COLO668 (cell line): ENCODE data around the gene C1orf141.
"Not testable (repeated sequence)": the region's sequence is repeated elsewhere in the genome, so short reads cannot be mapped to it uniquely, and the experiment has no call there.

Experiments used
- DNase-seq: peaks from one replicate; lab custom pipeline; 2025; ENCODE audit not compliant: unreplicated experiment; lab: John Stamatoyannopoulos, UW

C1orf141 gene

GRCh38 chr1:67143966-67144365 lies 9.2 kb upstream of the C1orf141 start:
- no peak for DNase-seq

DNA sequence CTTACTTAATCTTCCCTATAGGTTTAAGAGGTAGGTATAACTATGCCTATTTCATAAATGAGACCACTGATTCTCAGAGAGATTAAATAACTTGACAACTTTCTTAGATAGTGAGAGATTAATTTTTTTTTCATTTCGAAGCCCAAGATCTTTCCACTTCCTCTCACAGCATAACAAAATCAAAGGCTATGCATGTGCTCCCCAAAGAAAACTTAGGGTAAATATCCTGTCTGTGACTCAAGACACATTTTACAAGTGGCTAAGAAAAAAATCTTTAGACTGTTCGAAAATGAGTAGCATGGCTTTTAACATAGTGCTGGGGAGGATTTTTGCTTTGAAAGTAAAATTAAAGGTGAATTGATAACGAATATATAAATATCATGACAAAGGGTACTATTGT lies 8.2 kb upstream of the C1orf141 start:
- DNase-seq = no peak

DNA sequence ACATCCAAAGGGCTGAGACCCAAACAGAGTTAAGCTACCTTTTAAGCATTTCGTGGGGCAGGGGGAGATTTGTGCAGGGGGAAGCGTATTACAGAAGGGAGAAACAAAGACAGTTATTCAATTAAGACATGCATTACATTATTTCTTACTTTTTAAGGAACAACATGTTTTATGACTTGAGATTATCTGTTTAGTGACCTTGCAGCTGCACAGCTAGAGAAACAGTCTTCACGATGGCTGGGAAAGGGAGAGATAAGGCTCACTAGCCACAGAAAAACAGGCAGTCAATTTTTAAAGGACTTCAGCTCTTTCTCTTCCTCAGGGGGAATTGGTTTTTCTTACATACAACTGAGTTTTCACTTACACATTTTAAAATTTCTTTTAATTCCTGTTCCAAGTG lies 7.1 kb upstream of the C1orf141 start:
- not testable (repeated sequence) for DNase-seq

GRCh38 chr1:67140460-67140859 lies 5.7 kb upstream of the C1orf141 start:
- DNase-seq = no peak

DNA sequence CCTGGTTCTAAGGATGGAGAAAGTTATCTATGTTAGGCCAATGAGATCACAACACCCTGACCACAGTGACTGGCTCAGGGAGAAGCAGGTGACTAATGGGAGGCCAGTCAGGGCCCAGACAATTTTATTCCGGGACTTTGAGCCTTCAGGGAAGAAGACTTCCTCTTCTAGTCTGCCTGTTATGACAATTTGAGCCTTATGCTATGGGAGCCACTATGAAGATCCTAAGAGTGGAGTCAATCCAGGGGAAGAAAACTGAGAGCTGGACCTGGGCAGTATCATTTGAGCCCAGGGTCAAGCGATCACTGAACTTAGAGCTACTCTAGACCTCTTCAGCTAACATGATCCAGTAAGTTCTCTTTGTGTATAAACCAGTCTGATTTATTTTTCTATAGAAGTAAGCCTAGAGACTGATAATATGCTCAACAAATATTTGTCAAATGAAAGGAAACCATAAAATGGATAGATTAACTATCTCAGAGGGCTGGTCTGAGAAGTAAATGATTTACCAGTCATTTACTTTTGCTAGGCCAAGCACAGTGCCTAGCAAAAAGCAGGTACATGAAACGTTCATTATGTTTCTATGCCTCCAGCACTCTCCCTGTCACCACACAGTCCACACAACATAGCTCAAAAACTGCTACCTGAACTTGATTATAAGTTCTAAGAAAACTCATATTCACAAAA lies 4.2 kb upstream of the C1orf141 start:
- DNase-seq = peak; percentile 52

- no peak for DNase-seq
Observed at GRCh38 chr1:67137307-67137753, 2.6 kb upstream of the C1orf141 start.

GRCh38 chr1:67135354-67135753 lies 584 bp upstream of the C1orf141 start:
- no peak for DNase-seq

GRCh38 chr1:67133177-67133576 lies 1.6 kb downstream of the C1orf141 start:
- DNase-seq = no peak

GRCh38 chr1:67130673-67131072 lies 4.1 kb downstream of the C1orf141 start:
- DNase-seq = no peak

DNA sequence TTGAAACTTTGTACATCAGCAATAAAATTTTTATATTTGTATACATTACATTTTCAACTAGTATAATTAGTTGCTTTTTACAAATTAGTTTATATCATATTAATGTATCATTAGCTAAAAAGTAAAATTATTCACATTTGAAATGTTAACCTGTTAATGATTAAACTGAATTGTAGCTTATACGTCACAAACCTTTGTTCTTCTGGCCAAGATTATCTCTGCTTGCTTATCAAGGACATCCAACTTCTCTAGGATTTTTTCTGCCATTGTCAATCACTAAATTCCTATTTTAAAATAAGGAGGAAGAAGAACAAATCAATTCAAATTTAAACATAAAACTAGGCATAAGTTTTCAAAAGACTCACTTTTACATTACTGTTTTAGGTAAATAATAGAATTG lies 7.8 kb downstream of the C1orf141 start:
- DNase-seq = no peak

DNA sequence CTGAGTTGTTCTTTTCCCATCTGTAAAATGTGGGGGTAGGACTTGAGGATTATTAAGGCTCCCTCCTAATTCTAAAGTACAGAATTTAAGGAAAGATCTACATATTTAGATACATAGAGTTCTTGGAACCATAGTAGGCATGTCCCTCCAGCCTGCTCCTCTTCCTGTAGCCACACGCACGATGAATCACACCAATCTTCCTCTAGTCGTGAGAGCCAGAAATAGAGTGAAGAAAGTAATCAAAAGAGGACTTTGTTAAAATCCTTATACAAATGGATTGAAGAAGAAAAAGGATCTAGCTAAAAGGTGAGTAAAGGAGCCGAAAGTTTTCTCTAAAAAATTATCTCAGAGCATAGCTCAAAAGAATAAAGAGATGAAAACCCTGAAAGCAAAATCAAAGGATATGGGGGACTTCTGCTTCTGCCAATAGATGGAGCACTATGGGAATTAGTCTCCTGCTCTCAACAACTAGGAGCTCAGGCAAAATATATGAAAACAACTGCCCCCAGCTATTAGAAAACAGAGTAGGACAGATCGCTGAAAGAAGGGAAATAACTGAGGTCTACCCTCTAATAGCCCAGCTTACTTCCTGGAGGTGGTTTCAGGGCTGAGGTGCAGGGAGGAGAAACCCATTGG lies 8.5 kb downstream of the C1orf141 start:
- DNase-seq = no peak

DNA sequence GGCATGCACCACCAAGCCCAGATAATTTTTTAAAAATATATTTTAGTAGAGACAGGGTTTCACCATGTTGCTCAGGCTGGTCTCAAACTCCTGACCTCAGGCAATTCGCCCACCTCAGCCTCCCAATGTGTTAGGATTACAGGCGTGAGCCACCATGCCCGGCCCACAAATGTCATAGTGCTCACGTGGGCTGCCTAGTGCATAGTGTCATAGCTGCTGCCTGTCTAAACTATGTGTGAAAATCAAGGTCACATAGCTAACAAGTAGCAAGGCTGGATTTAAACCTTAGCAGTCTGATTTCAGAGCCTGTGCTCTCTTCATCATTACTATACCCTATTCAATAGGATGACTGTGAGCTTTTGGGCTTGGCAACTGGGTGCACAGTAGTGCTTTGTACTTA lies 10.3 kb downstream of the C1orf141 start:
- DNase-seq = no peak

DNA sequence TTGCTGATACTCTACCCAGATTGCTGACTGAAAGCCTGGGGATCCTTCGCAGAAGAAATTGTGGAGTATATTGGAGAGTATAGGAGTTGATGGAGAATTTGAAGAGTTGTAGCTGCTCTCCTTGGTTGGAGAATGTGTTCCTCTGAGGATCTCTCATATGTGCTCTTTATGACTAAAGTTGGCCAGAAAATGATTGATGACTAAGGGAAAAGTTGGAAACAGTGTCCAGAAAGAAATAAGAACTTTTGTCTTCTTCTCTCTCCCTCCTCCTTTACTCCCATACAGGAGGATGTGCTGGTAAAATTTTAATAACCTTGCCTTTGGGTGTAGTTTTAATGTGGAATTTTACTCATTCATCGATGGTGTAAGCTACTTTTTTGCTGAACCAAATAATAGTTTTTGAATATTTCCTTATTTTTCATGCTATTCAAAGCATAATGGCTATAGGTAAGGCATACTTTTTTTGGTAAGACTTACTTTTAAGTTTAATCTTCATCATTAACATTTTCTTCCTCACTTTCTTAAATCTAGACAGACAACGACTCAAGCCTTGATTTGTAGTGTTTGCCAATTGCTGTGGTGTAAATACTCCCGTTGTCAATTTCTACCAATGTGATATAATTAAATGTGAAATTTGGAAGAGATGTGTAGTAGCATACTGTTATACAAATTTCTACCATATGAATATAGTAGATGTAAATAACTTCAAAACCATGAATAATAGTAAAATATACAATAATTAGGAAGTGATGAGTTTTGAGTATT lies 13.7 kb downstream of the C1orf141 start:
- no peak for DNase-seq

DNA sequence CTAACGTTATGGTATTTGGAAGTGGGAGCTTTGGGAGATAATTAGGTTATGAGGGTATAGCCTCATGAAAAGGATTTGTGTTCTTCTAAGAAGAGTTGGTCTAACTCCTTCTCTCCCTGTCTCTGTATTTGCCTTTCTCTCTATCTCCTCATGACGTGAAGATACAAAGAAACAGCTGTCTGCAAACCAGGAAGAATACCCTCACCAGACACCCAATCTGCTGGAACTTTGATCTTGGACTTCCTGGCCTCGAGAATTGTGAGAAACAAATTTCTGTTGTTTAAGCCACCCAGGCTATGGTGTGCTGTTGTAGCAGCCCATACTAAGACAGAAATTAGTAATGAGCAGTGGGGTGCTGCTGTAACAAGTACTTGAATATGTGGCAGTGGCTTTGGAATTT lies 16.1 kb downstream of the C1orf141 start:
- DNase-seq = no peak

GRCh38 chr1:67118191-67118590 lies 16.6 kb downstream of the C1orf141 start:
- DNase-seq = no peak

GRCh38 chr1:67114162-67114561 lies 20.6 kb downstream of the C1orf141 start:
- no peak for DNase-seq

- no peak for DNase-seq
Observed at GRCh38 chr1:67110352-67110751, 24.4 kb downstream of the C1orf141 start.

GRCh38 chr1:67105508-67105907 lies 29.3 kb downstream of the C1orf141 start:
- DNase-seq = no peak

GRCh38 chr1:67103548-67103947 lies 31.2 kb downstream of the C1orf141 start:
- no peak for DNase-seq

DNA sequence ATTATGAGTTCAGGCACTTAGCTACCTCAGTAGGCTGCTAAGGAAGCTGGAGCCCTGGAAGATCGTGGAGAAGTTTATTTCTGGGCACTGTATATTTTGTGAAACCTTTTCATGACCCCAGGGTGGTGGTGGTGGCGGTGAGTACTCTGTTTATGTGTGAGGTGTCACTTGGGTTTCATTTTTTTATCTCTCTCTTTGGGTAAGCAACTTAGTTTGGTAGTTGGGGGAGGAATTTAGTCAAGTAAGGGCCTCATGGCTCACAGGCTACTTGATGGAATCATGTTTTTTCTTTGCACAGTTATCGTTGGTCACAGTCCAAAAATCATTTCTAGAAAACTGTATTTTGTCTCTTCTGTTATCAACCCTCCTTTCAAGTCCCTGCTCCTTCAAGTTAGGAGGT lies 33.9 kb downstream of the C1orf141 start:
- DNase-seq = no peak

GRCh38 chr1:67097305-67097704 lies 37.5 kb downstream of the C1orf141 start:
- DNase-seq = no peak

- no peak for DNase-seq
Observed at GRCh38 chr1:67094191-67094590, 40.6 kb downstream of the C1orf141 start.
